Endothelial cell (in vitro differentiated cells): ENCODE measurements around the gene PHGDH. TPM values are rescaled to one million over a fixed set of nuclear protein-coding genes. Genes with fewer than 3 reads are reported as not detected.
"Not testable (repeated sequence)": the region's sequence is repeated elsewhere in the genome, so short reads cannot be mapped to it uniquely, and the experiment has no call there.

Experiments
- DNase-seq: peaks from one replicate; pipeline ENCODE4 v3.0.0; 2021; ENCODE audit warnings: low spot score
- H3K27ac Mint-ChIP-seq: one replicate; pipeline ENCODE4 v1.8.0; 2021; ENCODE audit warnings: mixed read lengths, inconsistent platforms; ENCODE audit not compliant: unreplicated experiment
- H3K27me3 Mint-ChIP-seq: one replicate; pipeline ENCODE4 v1.8.0; 2021; ENCODE audit warnings: mild to moderate bottlenecking, moderate library complexity, mixed read lengths, inconsistent platforms; ENCODE audit not compliant: unreplicated experiment
- H3K36me3 Mint-ChIP-seq: one replicate; pipeline ENCODE4 v1.8.0; 2021; ENCODE audit warnings: mild to moderate bottlenecking, low read depth, mixed read lengths, inconsistent platforms; ENCODE audit not compliant: unreplicated experiment
- H3K4me1 Mint-ChIP-seq: one replicate; pipeline ENCODE4 v1.8.0; 2021; ENCODE audit warnings: mild to moderate bottlenecking, mixed read lengths, inconsistent platforms; ENCODE audit not compliant: unreplicated experiment
- H3K4me3 Mint-ChIP-seq: one replicate; pipeline ENCODE4 v1.8.0; 2021; ENCODE audit warnings: mild to moderate bottlenecking, mixed read lengths, inconsistent platforms; ENCODE audit not compliant: unreplicated experiment
- H3K9me3 Mint-ChIP-seq: one replicate; pipeline ENCODE4 v1.8.0; 2021; ENCODE audit warnings: mixed read lengths, inconsistent platforms; ENCODE audit not compliant: unreplicated experiment
- total RNA-seq: library from RNA; stranded (reverse); fragmentation: NEBNext Ultra II Directional; extraction: Animal tissue kit (Norgen Biotek cat#: 25700); gene quantifications from one replicate; pipeline ENCODE4 v1.2.1, GENCODE V29; 2021; ENCODE audit not compliant: unreplicated experiment
- TF ChIP-seq, protein P1 (sequence below): fragments of 200-600 bp; sonication (generic); IDR thresholded peaks from one replicate; pipeline ENCODE4 v1.5.0; 2021; ENCODE audit warnings: antibody characterized with exemption; ENCODE audit not compliant: unreplicated experiment

PHGDH gene
- total RNA-seq, 1 donor from 2014 or later, result 137 TPM

DNA sequence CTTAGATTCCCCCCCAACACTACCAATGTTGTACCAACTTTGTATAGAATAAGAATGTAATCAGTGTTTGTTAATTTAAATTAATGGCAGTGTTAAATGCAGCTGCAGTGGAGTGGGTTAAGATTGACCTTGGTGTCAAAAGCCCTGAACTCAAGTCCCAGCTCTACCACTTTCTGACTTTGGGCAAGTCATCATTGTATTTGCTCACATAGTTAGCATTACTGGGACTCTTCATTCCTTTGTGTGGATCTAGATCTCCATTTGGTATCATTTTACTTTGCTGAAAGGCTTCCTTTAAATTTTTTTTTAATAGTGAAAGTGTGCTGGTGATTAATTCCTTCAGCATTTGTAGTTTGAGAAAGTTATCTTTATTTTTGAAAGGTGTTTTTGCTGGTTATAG, 22.2 kb upstream of the PHGDH start:
- no peaks in the 10 kb centered on the region for H3K36me3 Mint-ChIP-seq
- no peak overlapping the region for H3K27ac Mint-ChIP-seq
- no peaks in the 10 kb centered on the region for H3K4me1 Mint-ChIP-seq
- no peaks in the 10 kb centered on the region for H3K9me3 Mint-ChIP-seq
- TF ChIP-seq, protein P1, sequence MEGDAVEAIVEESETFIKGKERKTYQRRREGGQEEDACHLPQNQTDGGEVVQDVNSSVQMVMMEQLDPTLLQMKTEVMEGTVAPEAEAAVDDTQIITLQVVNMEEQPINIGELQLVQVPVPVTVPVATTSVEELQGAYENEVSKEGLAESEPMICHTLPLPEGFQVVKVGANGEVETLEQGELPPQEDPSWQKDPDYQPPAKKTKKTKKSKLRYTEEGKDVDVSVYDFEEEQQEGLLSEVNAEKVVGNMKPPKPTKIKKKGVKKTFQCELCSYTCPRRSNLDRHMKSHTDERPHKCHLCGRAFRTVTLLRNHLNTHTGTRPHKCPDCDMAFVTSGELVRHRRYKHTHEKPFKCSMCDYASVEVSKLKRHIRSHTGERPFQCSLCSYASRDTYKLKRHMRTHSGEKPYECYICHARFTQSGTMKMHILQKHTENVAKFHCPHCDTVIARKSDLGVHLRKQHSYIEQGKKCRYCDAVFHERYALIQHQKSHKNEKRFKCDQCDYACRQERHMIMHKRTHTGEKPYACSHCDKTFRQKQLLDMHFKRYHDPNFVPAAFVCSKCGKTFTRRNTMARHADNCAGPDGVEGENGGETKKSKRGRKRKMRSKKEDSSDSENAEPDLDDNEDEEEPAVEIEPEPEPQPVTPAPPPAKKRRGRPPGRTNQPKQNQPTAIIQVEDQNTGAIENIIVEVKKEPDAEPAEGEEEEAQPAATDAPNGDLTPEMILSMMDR, result no peak
- no peak for DNase-seq
- H3K4me3 Mint-ChIP-seq, result no peak overlapping the region
- H3K27me3 Mint-ChIP-seq, result peaks cover 2% of the 10 kb centered on the region

DNA sequence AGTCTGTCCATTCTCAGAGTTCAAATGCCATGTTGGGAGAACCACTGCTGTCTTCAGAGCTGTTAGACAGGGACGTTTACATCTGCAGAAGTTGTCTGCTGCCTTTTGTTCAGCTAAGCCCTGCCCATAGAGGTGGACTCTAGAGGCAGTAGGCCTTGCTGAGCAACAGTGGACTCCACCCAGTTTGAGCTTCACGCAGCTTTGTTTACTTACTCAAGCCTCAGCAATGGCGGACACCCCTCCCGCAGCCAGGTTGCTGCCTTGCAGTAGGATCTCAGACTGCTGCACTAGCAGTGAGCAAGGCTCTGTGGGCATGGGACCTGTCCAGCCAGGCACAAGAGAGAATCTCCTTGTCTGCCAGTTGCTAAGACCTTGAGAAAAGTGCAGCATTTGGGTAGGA, 14.9 kb upstream of the PHGDH start:
- H3K36me3 Mint-ChIP-seq, DNase-seq, H3K9me3 Mint-ChIP-seq, H3K4me3 Mint-ChIP-seq, H3K4me1 Mint-ChIP-seq, H3K27me3 Mint-ChIP-seq, H3K27ac Mint-ChIP-seq: not testable (repeated sequence)

- Mint-ChIP-seq H3K9me3 (peaks cover 3% of the 10 kb centered on the region), H3K27ac (no peak overlapping the region), H3K36me3 (peaks cover 10% of the 10 kb centered on the region), H3K27me3 (no peaks in the 10 kb centered on the region), H3K4me3 (no peak overlapping the region), H3K4me1 (no peaks in the 10 kb centered on the region)
- TF ChIP-seq, protein P1, result no peak
- DNase-seq, result no peak
These were observed 14.1 kb upstream of the PHGDH start for GRCh38 chr1:119697598-119697997.

DNA sequence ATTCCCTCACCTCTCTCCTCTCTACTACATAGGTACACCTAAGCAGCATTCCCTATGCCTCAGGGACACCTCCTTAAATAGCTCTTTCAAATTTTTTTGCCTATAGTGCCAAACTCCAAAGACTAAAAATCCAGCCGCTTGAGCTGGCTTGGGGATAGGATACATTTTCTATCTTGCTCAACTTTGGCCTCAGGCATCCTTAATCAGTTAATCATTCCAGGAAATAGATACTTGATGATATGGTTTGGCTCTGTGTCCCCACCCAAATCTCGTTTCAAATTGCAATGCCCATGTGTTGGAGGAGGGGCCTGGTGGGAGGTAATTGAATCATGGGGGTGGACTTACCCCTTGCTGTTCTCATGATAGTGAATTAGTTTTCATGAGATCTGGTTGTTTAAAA, 11.4 kb upstream of the PHGDH start:
- no peaks in the 10 kb centered on the region for H3K4me1 Mint-ChIP-seq
- TF ChIP-seq, protein P1, result no peak
- peaks cover 14% of the 10 kb centered on the region for H3K36me3 Mint-ChIP-seq
- no peak overlapping the region for H3K27ac Mint-ChIP-seq
- H3K27me3 Mint-ChIP-seq, result no peaks in the 10 kb centered on the region
- DNase-seq, result no peak
- peaks cover 7% of the 10 kb centered on the region for H3K9me3 Mint-ChIP-seq
- H3K4me3 Mint-ChIP-seq, result no peak overlapping the region

- DNase-seq, result no peak
- TF ChIP-seq, protein P1, result no peak
- Mint-ChIP-seq H3K27me3 (no peaks in the 10 kb centered on the region), H3K27ac (no peak overlapping the region), H3K36me3 (peaks cover 14% of the 10 kb centered on the region), H3K4me3 (no peak overlapping the region), H3K4me1 (no peaks in the 10 kb centered on the region), H3K9me3 (peaks cover 7% of the 10 kb centered on the region)
These were observed 10.1 kb upstream of the PHGDH start for GRCh38 chr1:119701659-119702058.

DNA sequence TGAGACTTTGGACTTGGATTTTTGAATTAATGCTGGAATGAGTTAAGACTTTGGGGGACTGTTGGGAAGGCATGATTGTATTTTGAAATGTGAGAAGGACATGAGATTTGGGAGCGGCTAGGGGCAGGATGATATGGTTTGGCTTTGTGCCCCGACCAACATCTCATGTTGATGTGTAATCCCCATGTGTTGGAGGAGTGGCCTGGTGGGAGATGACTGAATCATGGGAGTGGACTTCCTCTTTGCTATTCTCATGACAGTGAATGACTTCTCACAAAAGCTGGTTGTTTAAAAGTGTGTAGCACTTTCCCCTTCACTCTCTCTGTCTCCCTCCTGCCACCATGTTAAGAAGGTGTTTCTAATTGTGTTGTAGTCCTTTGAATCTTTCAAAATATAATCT, 9.3 kb upstream of the PHGDH start:
- TF ChIP-seq, protein P1, result no peak
- no peak overlapping the region for H3K27ac Mint-ChIP-seq
- no peaks in the 10 kb centered on the region for H3K27me3 Mint-ChIP-seq
- peaks cover 7% of the 10 kb centered on the region for H3K9me3 Mint-ChIP-seq
- H3K36me3 Mint-ChIP-seq, result peaks cover 14% of the 10 kb centered on the region
- no peak overlapping the region for H3K4me3 Mint-ChIP-seq
- no peaks in the 10 kb centered on the region for H3K4me1 Mint-ChIP-seq
- DNase-seq, result no peak
